ENCODE measurements around the gene ELMOD3. TPM values are rescaled to one million over a fixed set of nuclear protein-coding genes. Genes with fewer than 3 reads are reported as not detected.

The ELMOD3 gene
- polyA plus RNA-seq, 1 donor from 2014 or later: 39.7 TPM

GRCh38 chr2:85430752-85431569 is 76.4 kb downstream of the ELMOD3 start:
- Histone ChIP-seq H3K4me3 (ENCODE audit: low read length) (peak overlapping the region; percentile 59), H4K20me1 (ENCODE audit: insufficient read depth) (no peaks in the 10 kb centered on the region), H3K27me3 (ENCODE audit: insufficient read depth, low read depth, low read length) (no peaks in the 10 kb centered on the region), H2AFZ (ENCODE audit: low read depth, low read length) (peak overlapping the region; percentile 65), H3K36me3 (ENCODE audit: insufficient read depth, low read length) (no peaks in the 10 kb centered on the region), H3K9me3 (ENCODE audit: low read length) (no peaks in the 10 kb centered on the region), H3K9me2 (ENCODE audit: insufficient read depth, low read length) (no peaks in the 10 kb centered on the region), H3K9ac (ENCODE audit: low read length) (peak overlapping the region; percentile 79), H3K79me2 (replicated peaks; ENCODE audit: insufficient read depth, low read length) (no peaks in the 10 kb centered on the region), H3K27ac (ENCODE audit: low read length) (peak overlapping the region; percentile 99), H3K4me2 (ENCODE audit: low read length) (peak overlapping the region; percentile 72), H3F3A (ENCODE audit: insufficient read depth, low read length, poor library complexity, severe bottlenecking) (no peaks in the 10 kb centered on the region)
- TF ChIP-seq REST (IDR thresholded peaks at IDR 0.05; ENCODE audit: borderline replicate concordance) (peak; percentile 96), SMC3 (conservative IDR thresholded peaks at IDR 0.05; ENCODE audit: poor library complexity) (peak; percentile 32), EZH2 (IDR thresholded peaks at IDR 0.05; ENCODE audit: borderline replicate concordance, insufficient read depth, low read length, poor library complexity, severe bottlenecking) (no peak), POLR2AphosphoS5 (IDR thresholded peaks at IDR 0.05) (peak; percentile 39), EP300 (conservative IDR thresholded peaks at IDR 0.05; ENCODE audit: poor library complexity, severe bottlenecking) (peak; percentile 63), TAF1 (IDR thresholded peaks at IDR 0.05; ENCODE audit: low read depth) (peak; percentile 53), RAD21 (conservative IDR thresholded peaks at IDR 0.05) (peak; percentile 21), MXI1 (conservative IDR thresholded peaks at IDR 0.05; ENCODE audit: poor library complexity, severe bottlenecking) (peak; percentile 59), CTCF (IDR thresholded peaks at IDR 0.05; ENCODE audit: poor library complexity, severe bottlenecking) (no peak)

- Histone ChIP-seq H3K27me3 (ENCODE audit: insufficient read depth, low read depth, low read length) (no peaks in the 10 kb centered on the region), H3K9ac (ENCODE audit: low read length) (peak overlapping the region; percentile 79), H3K36me3 (ENCODE audit: insufficient read depth, low read length) (no peaks in the 10 kb centered on the region), H4K20me1 (ENCODE audit: insufficient read depth) (no peaks in the 10 kb centered on the region), H3K79me2 (replicated peaks; ENCODE audit: insufficient read depth, low read length) (no peaks in the 10 kb centered on the region), H3K9me2 (ENCODE audit: insufficient read depth, low read length) (no peaks in the 10 kb centered on the region), H3K4me3 (ENCODE audit: low read length) (peak overlapping the region; percentile 59), H3K27ac (ENCODE audit: low read length) (peak overlapping the region; percentile 99), H2AFZ (ENCODE audit: low read depth, low read length) (peak overlapping the region; percentile 65), H3K9me3 (ENCODE audit: low read length) (no peaks in the 10 kb centered on the region), H3K4me2 (ENCODE audit: low read length) (peak overlapping the region; percentile 72), H3F3A (ENCODE audit: insufficient read depth, low read length, poor library complexity, severe bottlenecking) (no peaks in the 10 kb centered on the region)
- TF ChIP-seq REST (IDR thresholded peaks at IDR 0.05; ENCODE audit: borderline replicate concordance) (no peak), EP300 (conservative IDR thresholded peaks at IDR 0.05; ENCODE audit: poor library complexity, severe bottlenecking) (peak; percentile 32)
These were observed 77.1 kb downstream of the ELMOD3 start for GRCh38 chr2:85431570-85432205.

Data from neural cell (in vitro differentiated cells).